Stimulated activated CD8-positive, alpha-beta memory T cell treated with anti-CD3 and anti-CD28 coated beads, Interleukin-15, amount 100 ng/mL, for 24 hours (primary cell): ENCODE data around the gene ERBB4.

Experiments
- DNase-seq: peaks from one replicate; pipeline ENCODE4 v3.0.0-alpha.2; 2020; ENCODE audit warnings: low read depth

The ERBB4 gene

GRCh38 chr2:212007972-212008371 lies 530.6 kb downstream of the ERBB4 start:
- no peak for DNase-seq

DNA sequence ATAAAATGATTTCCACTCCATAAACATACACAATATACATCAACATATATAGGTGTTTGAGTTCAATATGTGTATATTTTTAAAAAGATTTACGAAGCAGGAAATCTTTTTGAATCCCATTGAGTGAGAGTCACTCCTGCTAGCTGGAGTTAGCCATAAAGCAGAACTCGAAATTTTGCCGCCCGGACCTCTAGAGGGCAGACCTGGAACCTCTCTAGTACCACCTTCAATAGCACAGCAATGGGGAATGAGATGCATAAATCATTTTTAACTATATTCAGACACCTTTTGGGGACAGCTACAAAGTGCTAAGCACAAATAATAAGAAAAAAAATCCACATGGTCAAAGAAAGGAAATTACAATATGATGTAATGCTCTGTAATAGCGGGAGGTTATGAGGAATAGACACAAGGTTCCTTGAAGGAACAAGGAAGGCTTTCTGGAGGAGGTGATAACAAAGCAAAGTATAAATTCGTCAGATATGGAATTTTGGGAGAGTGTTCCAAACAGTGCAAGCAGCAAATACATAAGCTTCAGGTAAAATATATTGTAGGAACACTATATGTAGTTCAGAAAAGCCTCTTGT lies 533.4 kb downstream of the ERBB4 start:
- no peak for DNase-seq

DNA sequence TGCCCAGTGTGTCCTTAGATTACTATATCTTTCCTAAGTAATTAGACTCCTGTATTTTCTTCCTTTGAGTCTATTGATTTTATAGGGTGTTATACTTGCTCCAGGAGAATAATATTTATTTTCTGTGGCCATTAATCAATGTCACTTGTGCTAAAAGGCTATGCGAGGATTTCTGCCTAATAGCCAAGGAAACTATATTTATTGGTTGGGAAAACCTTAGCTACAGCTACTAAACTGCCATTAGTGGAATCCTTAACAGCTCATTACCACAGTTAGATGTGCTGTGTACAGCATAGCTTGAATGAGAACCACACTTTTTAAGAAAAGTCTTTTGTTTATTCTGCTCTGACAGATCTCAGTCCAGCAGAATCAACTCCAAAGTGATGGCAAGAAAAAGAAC lies 537.3 kb downstream of the ERBB4 start:
- DNase-seq = no peak

DNA sequence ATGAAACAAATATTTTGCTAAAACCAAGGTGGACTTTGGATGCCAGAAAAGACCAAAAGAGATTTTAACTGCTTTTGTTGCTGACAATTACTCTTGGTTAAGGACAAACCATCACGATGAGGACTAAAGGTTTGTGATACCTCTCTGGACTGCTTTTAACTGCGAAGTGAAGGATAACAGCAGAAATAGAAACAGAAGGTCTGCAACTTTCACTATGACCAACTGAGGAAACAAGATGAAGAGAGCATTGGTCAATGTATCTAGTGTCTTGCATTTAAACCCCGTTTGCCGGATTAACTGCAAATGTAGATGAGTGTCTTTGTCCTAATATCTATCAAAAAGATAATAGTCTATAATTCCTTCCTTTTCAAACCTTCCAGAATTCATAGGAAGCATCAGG lies 541.7 kb downstream of the ERBB4 start:
- no peak for DNase-seq

GRCh38 chr2:211994806-211995205 lies 543.8 kb downstream of the ERBB4 start:
- no peak for DNase-seq

DNA sequence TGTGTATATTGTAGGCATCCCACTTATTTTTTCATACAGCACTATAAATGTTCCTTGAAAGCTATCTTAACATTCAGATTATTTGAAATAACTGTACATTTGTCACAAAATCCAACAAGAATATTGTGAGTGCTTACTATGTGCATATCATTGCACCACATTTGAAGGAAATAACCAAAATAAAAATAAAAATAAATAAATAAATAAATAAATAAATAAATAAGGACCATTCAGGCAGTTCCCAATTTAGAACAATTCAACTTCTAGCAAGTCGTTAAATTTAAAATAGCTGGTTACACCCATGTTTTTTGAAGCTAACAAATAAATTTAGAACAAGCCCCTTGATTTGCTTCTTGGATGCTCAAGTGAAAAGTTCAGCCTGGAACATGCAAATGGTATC lies 548.3 kb downstream of the ERBB4 start:
- DNase-seq = no peak

DNA sequence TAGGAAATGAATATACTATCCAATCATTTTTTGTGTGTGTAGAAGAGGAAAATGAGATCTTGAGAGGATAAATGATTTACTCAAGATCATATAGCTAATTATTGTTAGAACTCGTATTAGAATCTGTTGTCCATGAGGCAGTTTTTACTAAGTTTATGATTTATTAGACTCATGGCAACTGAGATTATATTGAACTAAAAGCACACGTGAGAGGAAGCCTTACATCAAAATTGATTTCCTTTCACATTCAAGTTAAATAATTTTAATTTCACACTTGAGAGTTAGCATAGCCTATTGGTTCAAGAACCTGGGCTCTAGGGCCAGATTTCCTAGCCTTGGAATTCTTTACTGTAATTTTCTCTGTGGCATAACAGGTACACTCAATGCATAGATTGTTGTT lies 552.3 kb downstream of the ERBB4 start:
- no peak for DNase-seq

DNA sequence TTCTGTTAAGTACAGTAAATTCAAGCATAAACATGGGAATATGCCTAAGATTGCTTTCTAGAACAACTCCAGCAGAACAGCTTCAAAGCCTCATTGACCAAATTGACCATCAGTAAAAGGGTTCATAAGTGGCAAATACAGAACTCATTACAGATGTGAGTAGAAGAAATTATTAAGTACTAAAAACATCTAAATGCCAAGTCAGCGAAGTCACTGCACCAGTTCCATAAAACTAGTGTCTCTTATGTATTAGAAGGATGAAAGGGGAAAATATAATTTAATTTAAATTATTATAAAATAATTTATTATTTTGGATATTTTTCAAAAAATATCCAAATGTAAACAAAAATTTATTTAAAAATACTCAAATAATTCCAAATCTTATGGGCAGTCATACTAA lies 553.2 kb downstream of the ERBB4 start:
- no peak for DNase-seq

DNA sequence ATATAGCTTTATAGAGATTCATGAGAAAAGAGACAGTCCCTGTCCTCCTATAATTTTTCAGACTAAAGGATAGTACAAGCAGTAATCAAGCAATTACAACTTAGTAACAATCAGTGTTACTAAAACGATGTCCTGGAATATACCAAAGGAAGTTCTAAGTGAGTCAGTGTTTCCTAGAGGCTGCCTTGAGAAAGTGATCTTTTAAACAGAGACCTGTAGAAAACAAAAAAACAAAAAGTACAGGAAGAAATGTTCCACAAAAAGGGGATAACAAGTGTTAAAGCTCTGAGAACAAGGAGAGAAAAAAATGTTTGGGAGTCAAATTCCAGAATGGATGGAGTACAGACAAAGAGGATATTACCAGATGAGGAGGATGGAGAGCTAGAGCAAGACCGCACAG lies 556.4 kb downstream of the ERBB4 start:
- no peak for DNase-seq

GRCh38 chr2:211981451-211981850 lies 557.2 kb downstream of the ERBB4 start:
- no peak for DNase-seq

GRCh38 chr2:211976076-211976475 lies 562.5 kb downstream of the ERBB4 start:
- no peak for DNase-seq

DNA sequence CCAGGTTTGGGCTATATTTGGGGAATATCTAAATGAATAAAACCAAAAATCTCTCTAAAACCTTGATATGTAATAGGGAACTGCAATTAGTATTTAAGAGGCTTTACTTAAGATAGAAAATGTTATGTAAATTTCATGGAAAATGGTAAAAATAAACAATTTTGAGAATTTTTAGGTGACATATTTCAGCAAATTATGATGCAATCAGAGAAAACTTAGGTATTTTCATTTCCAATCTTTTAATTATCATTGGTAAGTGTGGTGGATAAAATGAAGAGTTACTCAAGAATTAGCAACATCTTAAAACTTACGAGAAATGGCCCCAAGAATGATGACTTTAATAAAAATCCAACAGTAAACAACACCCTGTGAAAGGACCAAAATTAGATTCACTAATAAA lies 571.4 kb downstream of the ERBB4 start:
- DNase-seq = no peak

DNA sequence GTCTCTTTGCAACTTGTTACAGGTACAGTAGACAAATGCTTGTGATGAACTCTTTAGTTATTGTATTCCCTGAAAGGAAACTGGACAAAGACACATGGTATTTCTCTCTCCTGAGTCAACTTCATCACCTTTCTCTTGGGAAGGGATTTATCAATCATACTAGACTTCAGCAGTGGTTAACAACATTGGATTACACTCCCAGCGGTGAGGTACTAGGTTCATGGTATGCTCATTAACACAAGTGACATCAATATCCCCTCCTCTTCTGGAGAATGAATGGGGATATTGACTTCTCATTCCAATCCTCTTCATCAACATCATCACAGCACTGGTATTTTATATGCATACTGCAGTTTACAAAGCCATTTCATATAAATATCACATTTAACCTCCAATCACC lies 574.6 kb downstream of the ERBB4 start:
- no peak for DNase-seq

DNA sequence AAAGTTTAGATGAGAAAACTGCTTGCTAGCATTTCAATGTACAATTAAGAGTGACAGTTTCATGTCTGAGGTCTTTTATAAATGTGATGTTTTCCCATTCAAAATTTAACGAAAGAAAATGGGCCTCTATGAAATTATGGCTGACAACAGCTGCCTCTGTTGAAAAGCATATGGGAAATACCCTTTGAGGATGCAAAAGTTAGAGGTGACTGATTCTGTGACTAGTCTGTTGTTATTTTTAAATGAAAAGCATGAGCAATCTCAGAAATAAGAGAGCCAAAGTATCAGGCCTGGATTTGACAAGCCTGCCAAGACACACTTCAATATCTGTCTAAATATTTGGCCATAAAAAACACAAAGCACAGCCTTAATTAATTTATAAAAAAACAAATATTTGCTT lies 580.8 kb downstream of the ERBB4 start:
- DNase-seq = no peak

GRCh38 chr2:211955648-211956047 lies 583.0 kb downstream of the ERBB4 start:
- no peak for DNase-seq

DNA sequence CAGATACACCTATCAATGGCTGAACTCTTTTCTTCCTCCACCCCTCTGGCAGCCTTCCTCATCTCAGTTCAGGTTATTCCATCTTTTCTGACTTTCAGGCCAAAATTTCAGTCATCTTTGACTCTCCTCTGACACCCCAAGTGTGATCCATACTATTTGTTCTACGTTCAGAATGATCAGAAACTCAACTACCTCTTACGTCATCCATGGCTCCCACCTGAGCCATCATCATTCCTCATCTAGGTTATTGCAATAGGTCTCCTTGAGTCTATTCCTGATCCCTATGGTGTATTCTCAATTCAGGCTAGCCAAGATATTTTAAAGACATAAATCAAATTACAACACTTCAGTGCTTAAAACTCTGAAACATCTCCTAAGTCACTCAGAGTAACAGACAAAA lies 589.7 kb downstream of the ERBB4 start:
- no peak for DNase-seq

DNA sequence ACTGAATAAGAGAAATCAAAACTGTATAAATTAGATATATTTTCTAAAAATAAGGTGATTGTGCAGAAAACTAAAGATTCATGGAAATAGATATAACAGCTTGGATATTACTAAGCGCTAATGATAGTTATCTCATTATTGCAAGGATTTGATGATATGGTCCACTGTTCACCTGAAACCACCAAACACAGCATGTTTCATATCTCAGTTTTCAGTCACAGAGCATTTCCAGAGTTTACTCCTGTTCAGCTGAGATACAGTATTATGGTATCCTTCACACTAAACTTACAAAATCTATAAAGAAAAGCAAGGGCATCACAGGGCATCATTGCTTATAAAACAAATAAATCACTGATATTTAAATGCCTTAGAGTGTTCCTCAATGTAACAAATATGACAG lies 591.6 kb downstream of the ERBB4 start:
- DNase-seq = no peak

DNA sequence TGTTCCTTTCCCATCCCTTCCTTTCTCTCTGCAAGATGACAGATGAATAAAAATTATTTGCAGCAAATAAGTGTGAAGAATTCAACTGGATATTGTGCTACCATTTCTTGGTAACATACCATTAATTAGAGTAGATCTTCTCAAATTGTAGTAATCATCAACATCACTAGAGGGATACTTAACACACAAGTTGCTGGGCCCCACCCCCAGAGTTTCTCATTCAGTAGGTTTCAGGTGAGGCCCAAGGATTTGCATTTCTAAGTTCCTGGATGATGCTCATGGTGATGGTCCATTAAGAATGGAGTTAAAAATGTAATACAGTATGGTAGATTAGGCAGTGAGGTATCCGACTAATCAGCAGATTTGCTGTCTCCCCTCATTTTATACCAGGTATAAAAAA lies 594.0 kb downstream of the ERBB4 start:
- no peak for DNase-seq

- no peak for DNase-seq
Measured at GRCh38 chr2:211942153-211942552, 596.4 kb downstream of the ERBB4 start.

DNA sequence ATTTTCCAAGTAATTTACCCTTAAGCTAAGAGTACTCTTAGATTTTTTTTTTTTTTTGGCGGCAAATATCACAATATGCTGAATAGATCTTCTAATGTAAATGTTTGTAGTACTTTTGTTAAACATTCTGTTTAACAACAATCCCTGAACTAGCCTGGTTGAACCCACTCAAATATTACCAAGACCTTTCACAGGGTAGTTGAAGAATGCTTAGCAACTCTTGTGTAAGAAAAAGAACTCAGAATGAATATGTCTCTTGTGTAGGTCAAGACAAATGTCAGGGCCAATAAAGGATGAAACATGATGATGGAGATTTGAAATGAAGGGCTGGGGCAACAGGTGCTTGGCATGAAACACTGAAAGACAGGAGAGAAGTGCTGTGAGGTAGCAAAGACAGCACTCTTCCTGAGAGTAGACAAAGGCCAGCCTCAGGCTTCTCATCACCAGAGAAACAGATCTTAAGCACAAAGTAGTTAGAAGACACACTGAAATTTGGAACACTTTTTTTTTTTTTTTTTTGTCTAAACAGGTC lies 597.3 kb downstream of the ERBB4 start:
- no peak for DNase-seq

GRCh38 chr2:211939177-211939576 lies 599.4 kb downstream of the ERBB4 start:
- DNase-seq = no peak

DNA sequence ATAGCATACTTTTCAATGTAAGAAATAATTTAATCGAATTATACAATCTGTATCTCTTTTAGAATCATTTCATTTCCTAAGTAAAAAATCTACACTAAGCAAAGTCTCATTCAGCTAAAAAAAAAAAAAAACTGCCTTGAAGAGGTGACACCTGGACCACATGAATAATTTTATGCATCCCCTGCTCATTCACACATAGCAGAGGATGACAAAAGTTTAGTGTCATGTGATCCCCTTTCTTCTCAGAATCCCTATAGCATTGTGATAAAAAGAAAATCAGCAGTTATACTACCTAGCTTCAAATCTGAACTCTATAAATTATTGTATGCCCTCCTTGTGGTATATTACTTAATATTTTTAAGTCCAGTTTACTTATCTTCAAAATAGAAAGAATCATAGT lies 603.8 kb downstream of the ERBB4 start:
- DNase-seq = no peak

DNA sequence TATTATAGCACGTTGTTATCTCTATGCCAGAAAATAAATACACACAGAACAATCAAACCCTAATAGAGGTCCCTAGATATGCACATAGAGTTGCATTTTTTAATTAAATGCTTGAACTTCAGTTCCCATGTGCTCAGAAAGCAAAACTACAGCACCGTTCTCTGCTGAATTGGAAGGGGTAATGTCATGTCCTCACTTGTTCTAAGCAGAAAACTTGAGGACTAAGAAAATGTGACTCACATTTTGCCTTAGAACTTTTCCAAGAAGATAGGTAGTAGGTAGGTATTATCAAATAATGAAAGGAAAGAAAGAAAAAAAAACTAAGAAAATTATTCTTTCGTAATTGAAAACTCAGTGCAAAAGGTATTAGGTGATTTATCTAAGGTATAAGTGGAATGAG lies 607.3 kb downstream of the ERBB4 start:
- no peak for DNase-seq

- DNase-seq = no peak
Measured at GRCh38 chr2:211930331-211930730, 608.3 kb downstream of the ERBB4 start.

DNA sequence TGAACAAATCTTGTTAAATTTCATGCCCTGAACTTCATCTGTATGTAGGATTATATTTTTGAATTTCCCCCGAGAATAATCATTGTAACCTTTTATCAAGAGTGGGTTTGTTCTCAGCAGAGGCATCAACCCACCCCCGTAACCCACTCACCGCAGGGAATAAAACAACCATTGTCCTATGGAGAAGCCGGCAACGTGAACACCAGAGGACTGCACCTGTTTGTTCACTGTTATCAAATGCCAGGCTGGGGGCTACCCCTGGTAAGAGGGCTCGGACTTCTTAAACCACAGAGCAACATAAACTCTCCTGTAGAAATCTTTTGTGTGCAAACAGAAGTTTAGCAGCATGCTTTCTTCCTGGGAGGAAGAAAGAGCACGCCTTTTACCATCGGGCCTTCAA lies 610.4 kb downstream of the ERBB4 start:
- DNase-seq = no peak
